ENCODE results near the gene KCNJ15.

DNA sequence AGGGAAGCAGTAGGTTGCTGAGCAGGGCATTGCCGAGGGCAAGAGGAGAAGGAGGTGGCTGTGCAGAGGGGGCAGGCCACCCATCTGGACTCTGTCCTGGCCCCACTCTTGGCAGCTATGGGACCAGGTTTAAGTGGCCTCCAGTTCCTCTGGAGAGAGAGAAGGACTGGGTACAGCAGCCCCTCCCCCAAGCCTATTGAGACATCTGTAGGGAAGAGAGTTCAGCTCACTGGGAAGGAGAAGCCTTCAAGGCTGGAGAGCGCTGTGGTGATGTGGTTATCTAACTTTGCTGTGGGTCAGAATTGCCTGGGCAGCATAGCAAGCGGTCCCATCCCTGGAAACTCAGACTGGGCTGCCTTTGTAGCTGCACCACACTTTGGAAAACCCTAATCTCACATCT, 93.9 kb downstream of the KCNJ15 start:
- TF ChIP-seq, protein P1, sequence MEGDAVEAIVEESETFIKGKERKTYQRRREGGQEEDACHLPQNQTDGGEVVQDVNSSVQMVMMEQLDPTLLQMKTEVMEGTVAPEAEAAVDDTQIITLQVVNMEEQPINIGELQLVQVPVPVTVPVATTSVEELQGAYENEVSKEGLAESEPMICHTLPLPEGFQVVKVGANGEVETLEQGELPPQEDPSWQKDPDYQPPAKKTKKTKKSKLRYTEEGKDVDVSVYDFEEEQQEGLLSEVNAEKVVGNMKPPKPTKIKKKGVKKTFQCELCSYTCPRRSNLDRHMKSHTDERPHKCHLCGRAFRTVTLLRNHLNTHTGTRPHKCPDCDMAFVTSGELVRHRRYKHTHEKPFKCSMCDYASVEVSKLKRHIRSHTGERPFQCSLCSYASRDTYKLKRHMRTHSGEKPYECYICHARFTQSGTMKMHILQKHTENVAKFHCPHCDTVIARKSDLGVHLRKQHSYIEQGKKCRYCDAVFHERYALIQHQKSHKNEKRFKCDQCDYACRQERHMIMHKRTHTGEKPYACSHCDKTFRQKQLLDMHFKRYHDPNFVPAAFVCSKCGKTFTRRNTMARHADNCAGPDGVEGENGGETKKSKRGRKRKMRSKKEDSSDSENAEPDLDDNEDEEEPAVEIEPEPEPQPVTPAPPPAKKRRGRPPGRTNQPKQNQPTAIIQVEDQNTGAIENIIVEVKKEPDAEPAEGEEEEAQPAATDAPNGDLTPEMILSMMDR (IDR thresholded peaks at IDR 0.05) = no peak
- no peak for TF ChIP-seq EP300 (IDR thresholded peaks at IDR 0.05)
- TF ChIP-seq POLR2A (IDR thresholded peaks at IDR 0.05) = no peak
